MM.1S (cell line): ENCODE data around the gene TENM4.

ENCODE experiments used
- DNase-seq: peaks from one replicate; pipeline ENCODE4 v3.0.0-alpha.2; 2015
- H2AFZ ChIP-seq: fragments of 300-600 bp; sonication (generic); 2 replicates; pipeline ENCODE4 v1.6.0; 2016; ENCODE audit warnings: antibody characterized with exemption, low read length
- H3F3A ChIP-seq: fragments of 300-600 bp; sonication (generic); 2 replicates; pipeline ENCODE4 v1.6.1; 2016; ENCODE audit warnings: mild to moderate bottlenecking, antibody characterized with exemption, low read length, moderate library complexity, mixed read lengths; ENCODE audit not compliant: insufficient read depth
- H3K27ac ChIP-seq: fragments of 300-600 bp; sonication (generic); 2 replicates; pipeline ENCODE4 v1.5.1; 2016; ENCODE audit warnings: mild to moderate bottlenecking, low read length
- H3K27me3 ChIP-seq: fragments of 300-600 bp; sonication (generic); replicated peaks from 2 replicates; pipeline ENCODE4 v1.6.0; 2016; ENCODE audit warnings: low read length; ENCODE audit not compliant: insufficient read depth
- H3K36me3 ChIP-seq: fragments of 300-600 bp; sonication (generic); replicated peaks from 2 replicates; pipeline ENCODE4 v1.6.1; 2016; ENCODE audit warnings: mild to moderate bottlenecking, low read length, mixed read lengths; ENCODE audit not compliant: insufficient read depth
- H3K4me1 ChIP-seq: fragments of 300-600 bp; sonication (generic); 2 replicates; pipeline ENCODE4 v1.6.1; 2016; ENCODE audit warnings: low read length, mixed read lengths
- H3K4me2 ChIP-seq: fragments of 300-600 bp; sonication (generic); 2 replicates; pipeline ENCODE4 v1.6.0; 2016; ENCODE audit warnings: low read depth, low read length
- H3K4me3 ChIP-seq: fragments of 300-600 bp; sonication (generic); 2 replicates; pipeline ENCODE4 v1.5.1; 2016; ENCODE audit warnings: low read length, mixed read lengths
- H3K79me2 ChIP-seq: fragments of 300-600 bp; sonication (generic); 2 replicates; pipeline ENCODE4 v1.6.1; 2016; ENCODE audit warnings: mixed run types, low read length, mixed read lengths
- H3K9ac ChIP-seq: fragments of 300-600 bp; sonication (generic); 2 replicates; pipeline ENCODE4 v1.6.1; 2016; ENCODE audit warnings: low read length, mixed read lengths
- H3K9me2 ChIP-seq: fragments of 300-600 bp; sonication (generic); replicated peaks from 2 replicates; pipeline ENCODE4 v1.6.1; 2016; ENCODE audit warnings: mild to moderate bottlenecking, low read length, mixed read lengths; ENCODE audit not compliant: insufficient read depth
- H3K9me3 ChIP-seq: fragments of 300-600 bp; sonication (generic); replicated peaks from 2 replicates; pipeline ENCODE4 v1.6.1; 2016; ENCODE audit warnings: mild to moderate bottlenecking, low read length, mixed read lengths; ENCODE audit not compliant: insufficient read depth
- H4K20me1 ChIP-seq: fragments of 300-600 bp; sonication (generic); 2 replicates; pipeline ENCODE4 v1.6.1; 2016; ENCODE audit warnings: mild to moderate bottlenecking, low read length, moderate library complexity, mixed read lengths; ENCODE audit not compliant: insufficient read depth
- CTCF ChIP-seq: fragments of 300-600 bp; sonication (generic); IDR thresholded peaks from 2 replicates; pipeline ENCODE4 v1.5.1; 2016; ENCODE audit warnings: antibody characterized with exemption, low read length, mixed read lengths
- EZH2 ChIP-seq: fragments of 300-600 bp; sonication (generic); optimal IDR thresholded peaks from 2 replicates; pipeline ENCODE3; 2017; ENCODE audit warnings: low read depth, mild to moderate bottlenecking, antibody characterized with exemption, low read length, mixed read lengths
- EZH2phosphoT487 ChIP-seq: fragments of 300-600 bp; sonication (generic); IDR thresholded peaks from 2 replicates; pipeline ENCODE4 v1.6.1; 2018; ENCODE audit warnings: antibody characterized with exemption, low read length

Gene TENM4

GRCh38 chr11:78893996-78894395, 546.8 kb downstream of the TENM4 start:
- H3K27me3 ChIP-seq = no peaks in the 10 kb centered on the region

GRCh38 chr11:78889698-78890097, 551.1 kb downstream of the TENM4 start:
- no peaks in the 10 kb centered on the region for H3K4me1 ChIP-seq
- H3K79me2 ChIP-seq = no peaks in the 10 kb centered on the region
- no peak overlapping the region for H3K27ac ChIP-seq
- H3K9me2 ChIP-seq = no peaks in the 10 kb centered on the region
- no peak for TF ChIP-seq CTCF
- TF ChIP-seq EZH2 = no peak
- no peak for TF ChIP-seq EZH2phosphoT487
- H4K20me1 ChIP-seq = no peaks in the 10 kb centered on the region
- H3K4me2 ChIP-seq = no peak overlapping the region
- no peak overlapping the region for H3K4me3 ChIP-seq
- H3K9ac ChIP-seq = no peak overlapping the region
- no peak for DNase-seq
- H3F3A ChIP-seq = no peaks in the 10 kb centered on the region
- no peaks in the 10 kb centered on the region for H3K27me3 ChIP-seq
- H3K36me3 ChIP-seq = no peaks in the 10 kb centered on the region
- no peaks in the 10 kb centered on the region for H3K9me3 ChIP-seq
- H2AFZ ChIP-seq = no peak overlapping the region

More at GRCh38 chr11:78893996-78894395, 546.8 kb downstream of the TENM4 start:
- H3K4me3 ChIP-seq = no peak overlapping the region
- no peak for TF ChIP-seq EZH2
- no peak for TF ChIP-seq CTCF
- TF ChIP-seq EZH2phosphoT487 = no peak
- no peak overlapping the region for H2AFZ ChIP-seq
- no peak overlapping the region for H3K4me2 ChIP-seq
- no peaks in the 10 kb centered on the region for H3K4me1 ChIP-seq
- H3K9ac ChIP-seq = no peak overlapping the region
- H3K9me3 ChIP-seq = no peaks in the 10 kb centered on the region
- no peaks in the 10 kb centered on the region for H3K79me2 ChIP-seq
- no peak overlapping the region for H3K27ac ChIP-seq
- no peaks in the 10 kb centered on the region for H3K9me2 ChIP-seq
- H3K36me3 ChIP-seq = no peaks in the 10 kb centered on the region
- H3F3A ChIP-seq = no peaks in the 10 kb centered on the region
- H4K20me1 ChIP-seq = no peaks in the 10 kb centered on the region
- DNase-seq = no peak

GRCh38 chr11:78886616-78887015, 554.2 kb downstream of the TENM4 start:
- Histone ChIP-seq H3K4me1 (no peaks in the 10 kb centered on the region), H3K36me3 (no peaks in the 10 kb centered on the region), H3K9ac (no peak overlapping the region), H3K9me3 (no peaks in the 10 kb centered on the region), H2AFZ (no peak overlapping the region), H3F3A (no peaks in the 10 kb centered on the region), H3K4me2 (no peak overlapping the region), H4K20me1 (no peaks in the 10 kb centered on the region), H3K79me2 (no peaks in the 10 kb centered on the region), H3K27ac (no peak overlapping the region), H3K27me3 (no peaks in the 10 kb centered on the region), H3K9me2 (no peaks in the 10 kb centered on the region), H3K4me3 (no peak overlapping the region)
- TF ChIP-seq EZH2phosphoT487 (no peak), EZH2 (no peak), CTCF (no peak)
- no peak for DNase-seq
